ENCODE results near the gene GSG1L.

The GSG1L gene

DNA sequence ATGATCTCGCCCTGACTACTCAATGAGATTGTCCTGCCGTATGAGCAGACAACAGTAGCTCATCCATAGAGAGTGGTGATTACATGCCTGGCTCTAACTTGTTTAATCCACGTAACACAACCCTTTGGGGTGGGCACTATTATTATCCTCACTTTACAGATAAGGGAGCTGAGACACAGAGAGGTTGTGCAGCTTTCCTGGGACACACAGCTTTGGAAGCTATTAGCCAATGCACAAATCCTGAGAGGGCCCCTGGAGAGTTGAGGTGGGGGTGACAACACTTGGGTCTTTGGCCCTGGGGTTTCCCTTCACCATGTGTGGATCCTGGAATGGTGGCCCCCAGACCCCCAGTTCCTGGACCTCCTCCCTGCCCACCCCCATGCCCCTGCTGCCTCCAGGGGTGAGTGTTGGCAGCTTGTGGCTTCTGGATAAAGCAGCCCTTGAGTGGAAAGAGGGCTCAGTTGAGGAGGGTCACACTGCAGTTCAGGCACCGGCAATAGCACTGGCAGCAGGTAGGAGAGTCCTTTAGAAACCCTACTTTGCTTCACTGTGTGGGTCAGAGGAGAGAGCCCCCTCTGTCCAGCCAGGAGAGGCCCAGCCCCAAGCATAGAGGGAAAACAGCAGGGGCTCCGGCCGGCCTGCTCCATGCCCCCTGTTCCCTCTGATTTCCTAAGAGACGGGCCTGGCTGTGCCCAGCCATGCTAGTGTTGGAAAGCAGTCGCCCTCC lies 282.9 kb downstream of the GSG1L start:
- no peak for TF ChIP-seq TAF1 (IDR thresholded peaks at IDR 0.05; ENCODE audit: low read depth)
- TF ChIP-seq EP300 (IDR thresholded peaks at IDR 0.05; ENCODE audit: borderline replicate concordance) = no peak
- TF ChIP-seq FOXM1 (IDR thresholded peaks at IDR 0.05; ENCODE audit: borderline replicate concordance, low read depth) = no peak
- no peak for TF ChIP-seq ZBTB7A (IDR thresholded peaks at IDR 0.05; ENCODE audit: low read depth)
- TF ChIP-seq CEBPB (IDR thresholded peaks at IDR 0.05) = no peak
- TF ChIP-seq RAD21 (IDR thresholded peaks at IDR 0.05; ENCODE audit: low read depth) = no peak
- no peak for TF ChIP-seq EGR1 (IDR thresholded peaks at IDR 0.05)
- TF ChIP-seq, protein P1, sequence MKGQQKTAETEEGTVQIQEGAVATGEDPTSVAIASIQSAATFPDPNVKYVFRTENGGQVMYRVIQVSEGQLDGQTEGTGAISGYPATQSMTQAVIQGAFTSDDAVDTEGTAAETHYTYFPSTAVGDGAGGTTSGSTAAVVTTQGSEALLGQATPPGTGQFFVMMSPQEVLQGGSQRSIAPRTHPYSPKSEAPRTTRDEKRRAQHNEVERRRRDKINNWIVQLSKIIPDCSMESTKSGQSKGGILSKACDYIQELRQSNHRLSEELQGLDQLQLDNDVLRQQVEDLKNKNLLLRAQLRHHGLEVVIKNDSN (IDR thresholded peaks at IDR 0.05) = no peak
- TF ChIP-seq, protein P2, sequence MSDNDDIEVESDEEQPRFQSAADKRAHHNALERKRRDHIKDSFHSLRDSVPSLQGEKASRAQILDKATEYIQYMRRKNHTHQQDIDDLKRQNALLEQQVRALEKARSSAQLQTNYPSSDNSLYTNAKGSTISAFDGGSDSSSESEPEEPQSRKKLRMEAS (IDR thresholded peaks at IDR 0.05) = no peak
- no peak for TF ChIP-seq CREB1 (IDR thresholded peaks at IDR 0.05; ENCODE audit: low read depth)
- no peak for TF ChIP-seq NFIC (IDR thresholded peaks at IDR 0.05)
- no peak for TF ChIP-seq REST (IDR thresholded peaks at IDR 0.05; ENCODE audit: low read depth)
- TF ChIP-seq TEAD4 (IDR thresholded peaks at IDR 0.05) = no peak
- no peak for TF ChIP-seq YY1 (IDR thresholded peaks at IDR 0.05; ENCODE audit: low read depth)
- TF ChIP-seq TCF12 (IDR thresholded peaks at IDR 0.05; ENCODE audit: low read depth) = no peak

DNA sequence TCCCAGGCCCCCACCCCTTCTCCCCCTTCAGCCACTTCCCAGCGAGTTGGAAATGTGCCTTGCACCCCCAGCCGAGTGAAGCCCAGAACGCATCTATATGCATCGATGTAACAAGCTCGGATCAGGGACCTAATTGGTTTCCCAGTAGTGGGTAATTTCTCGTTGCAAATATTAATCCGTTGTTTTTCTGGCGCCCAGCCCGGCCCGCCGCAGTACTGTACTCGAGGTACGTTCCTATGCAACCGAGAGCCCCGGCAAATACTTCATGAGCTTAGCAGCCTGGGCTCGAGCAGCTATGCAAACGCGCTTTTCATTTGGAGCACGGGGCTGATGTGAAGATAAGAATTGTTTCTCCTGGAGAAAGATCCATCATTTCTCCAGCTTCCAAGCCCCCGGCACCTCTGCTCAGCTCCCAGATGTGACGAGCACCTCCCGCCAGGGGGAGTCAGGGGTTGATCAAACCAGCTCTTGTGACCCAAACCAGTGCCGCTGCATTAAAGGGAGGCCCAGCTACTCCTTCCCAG lies 283.8 kb downstream of the GSG1L start:
- no peak for TF ChIP-seq NFIC (IDR thresholded peaks at IDR 0.05)
- TF ChIP-seq, protein P1 (IDR thresholded peaks at IDR 0.05) = no peak
- no peak for TF ChIP-seq RAD21 (IDR thresholded peaks at IDR 0.05; ENCODE audit: low read depth)
- no peak for TF ChIP-seq TAF1 (IDR thresholded peaks at IDR 0.05; ENCODE audit: low read depth)
- no peak for TF ChIP-seq CREB1 (IDR thresholded peaks at IDR 0.05; ENCODE audit: low read depth)
- TF ChIP-seq CEBPB (IDR thresholded peaks at IDR 0.05) = no peak
- TF ChIP-seq REST (IDR thresholded peaks at IDR 0.05; ENCODE audit: low read depth) = no peak
- no peak for TF ChIP-seq TCF12 (IDR thresholded peaks at IDR 0.05; ENCODE audit: low read depth)
- TF ChIP-seq EGR1 (IDR thresholded peaks at IDR 0.05) = no peak
- TF ChIP-seq ZBTB7A (IDR thresholded peaks at IDR 0.05; ENCODE audit: low read depth) = no peak
- TF ChIP-seq, protein P2 (IDR thresholded peaks at IDR 0.05) = no peak
- no peak for TF ChIP-seq EP300 (IDR thresholded peaks at IDR 0.05; ENCODE audit: borderline replicate concordance)
- no peak for TF ChIP-seq FOXM1 (IDR thresholded peaks at IDR 0.05; ENCODE audit: borderline replicate concordance, low read depth)
- TF ChIP-seq YY1 (IDR thresholded peaks at IDR 0.05; ENCODE audit: low read depth) = no peak

DNA sequence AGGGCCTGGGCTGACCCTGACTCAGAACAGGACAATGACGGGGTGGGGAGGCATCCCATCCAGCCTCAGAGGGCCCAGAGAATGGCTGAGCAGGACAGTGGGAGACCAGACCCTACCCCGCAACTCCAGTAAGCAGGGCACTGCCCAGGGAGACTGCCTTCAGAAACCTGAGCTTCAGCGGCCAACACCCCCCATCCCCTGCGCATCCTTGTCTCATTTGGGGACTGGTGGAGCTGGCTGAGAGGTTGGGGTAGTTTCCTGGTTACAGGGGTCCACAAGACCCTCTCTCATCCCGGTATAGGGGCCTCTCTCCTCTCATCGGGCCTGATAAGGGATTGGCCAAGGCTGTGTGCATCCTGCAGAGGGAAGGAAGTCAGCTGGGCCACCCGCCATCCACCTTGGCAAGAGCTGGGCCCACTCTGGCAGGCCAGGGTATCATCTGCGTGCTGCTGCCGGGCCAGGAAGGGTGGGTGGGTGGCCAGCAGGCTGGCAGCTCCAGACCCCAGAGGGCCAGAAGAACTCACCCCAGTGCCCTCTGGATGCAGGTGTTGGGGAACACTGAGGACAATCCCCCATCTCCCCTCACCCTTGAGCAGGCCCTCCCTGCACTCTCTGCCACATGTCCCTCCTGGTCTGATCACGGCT lies 284.5 kb downstream of the GSG1L start:
- TF ChIP-seq FOXM1 (IDR thresholded peaks at IDR 0.05; ENCODE audit: borderline replicate concordance, low read depth) = no peak
- TF ChIP-seq ZBTB7A (IDR thresholded peaks at IDR 0.05; ENCODE audit: low read depth) = no peak

GRCh38 chr16:27778171-27778925 lies 285.2 kb downstream of the GSG1L start:
- no peak for TF ChIP-seq RAD21 (IDR thresholded peaks at IDR 0.05; ENCODE audit: low read depth)
- no peak for TF ChIP-seq NFIC (IDR thresholded peaks at IDR 0.05)
- TF ChIP-seq REST (IDR thresholded peaks at IDR 0.05; ENCODE audit: low read depth) = no peak
- no peak for TF ChIP-seq EGR1 (IDR thresholded peaks at IDR 0.05)
- TF ChIP-seq TAF1 (IDR thresholded peaks at IDR 0.05; ENCODE audit: low read depth) = no peak
- no peak for TF ChIP-seq EP300 (IDR thresholded peaks at IDR 0.05; ENCODE audit: borderline replicate concordance)
- TF ChIP-seq, protein P1 (IDR thresholded peaks at IDR 0.05) = no peak
- TF ChIP-seq CREB1 (IDR thresholded peaks at IDR 0.05; ENCODE audit: low read depth) = no peak
- TF ChIP-seq FOXM1 (IDR thresholded peaks at IDR 0.05; ENCODE audit: borderline replicate concordance, low read depth) = no peak
- no peak for TF ChIP-seq TCF12 (IDR thresholded peaks at IDR 0.05; ENCODE audit: low read depth)
- TF ChIP-seq, protein P2 (IDR thresholded peaks at IDR 0.05) = no peak
- TF ChIP-seq TEAD4 (IDR thresholded peaks at IDR 0.05) = no peak
- TF ChIP-seq CEBPB (IDR thresholded peaks at IDR 0.05) = no peak
- TF ChIP-seq ZBTB7A (IDR thresholded peaks at IDR 0.05; ENCODE audit: low read depth) = no peak
- no peak for TF ChIP-seq YY1 (IDR thresholded peaks at IDR 0.05; ENCODE audit: low read depth)
